NK-92 (cell line): Measurements from ENCODE around the gene FOXI1.

Source experiments
- DNase-seq: peaks from one replicate; lab custom pipeline; 2025; ENCODE audit not compliant: unreplicated experiment; lab: John Stamatoyannopoulos, UW

Gene FOXI1

DNA sequence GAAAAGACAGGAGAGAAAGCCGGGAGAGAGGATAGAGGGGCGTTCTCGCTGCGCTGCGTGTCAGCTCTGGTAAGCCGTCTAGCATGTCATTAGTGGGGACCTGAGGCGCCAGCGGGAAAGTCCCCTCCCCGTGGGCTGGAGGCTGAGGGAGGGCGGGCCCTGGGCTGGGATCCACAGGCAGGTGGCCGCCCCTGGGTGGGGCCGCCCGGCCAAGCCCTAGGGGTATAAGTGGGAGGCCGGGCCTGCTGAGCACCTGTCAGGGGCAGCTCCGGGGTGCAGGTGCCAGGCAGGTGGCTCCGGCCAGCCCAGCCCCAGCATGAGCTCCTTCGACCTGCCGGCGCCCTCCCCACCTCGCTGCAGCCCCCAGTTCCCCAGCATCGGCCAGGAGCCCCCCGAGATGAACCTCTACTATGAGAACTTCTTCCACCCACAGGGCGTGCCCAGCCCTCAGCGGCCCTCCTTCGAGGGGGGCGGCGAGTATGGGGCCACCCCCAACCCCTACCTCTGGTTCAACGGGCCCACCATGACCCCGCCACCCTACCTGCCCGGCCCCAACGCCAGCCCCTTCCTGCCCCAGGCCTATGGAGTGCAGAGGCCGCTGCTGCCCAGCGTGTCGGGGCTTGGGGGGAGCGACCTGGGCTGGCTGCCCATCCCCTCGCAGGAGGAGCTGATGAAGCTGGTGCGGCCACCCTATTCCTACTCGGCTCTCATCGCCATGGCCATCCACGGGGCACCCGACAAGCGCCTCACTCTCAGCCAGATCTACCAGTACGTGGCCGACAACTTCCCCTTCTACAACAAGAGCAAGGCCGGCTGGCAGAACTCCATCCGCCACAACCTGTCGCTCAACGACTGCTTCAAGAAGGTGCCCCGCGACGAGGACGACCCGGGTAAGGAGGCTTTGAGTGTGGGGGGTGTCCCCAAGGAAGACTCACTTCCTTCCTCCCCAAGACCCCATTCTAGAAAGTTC is at the start of gene FOXI1:
Gene FOXI1 (plus strand): TSS at position 256 of the 970 bp plus-strand sequence. CDS start 61 bp downstream, at position 317.
- no peak for DNase-seq

DNA sequence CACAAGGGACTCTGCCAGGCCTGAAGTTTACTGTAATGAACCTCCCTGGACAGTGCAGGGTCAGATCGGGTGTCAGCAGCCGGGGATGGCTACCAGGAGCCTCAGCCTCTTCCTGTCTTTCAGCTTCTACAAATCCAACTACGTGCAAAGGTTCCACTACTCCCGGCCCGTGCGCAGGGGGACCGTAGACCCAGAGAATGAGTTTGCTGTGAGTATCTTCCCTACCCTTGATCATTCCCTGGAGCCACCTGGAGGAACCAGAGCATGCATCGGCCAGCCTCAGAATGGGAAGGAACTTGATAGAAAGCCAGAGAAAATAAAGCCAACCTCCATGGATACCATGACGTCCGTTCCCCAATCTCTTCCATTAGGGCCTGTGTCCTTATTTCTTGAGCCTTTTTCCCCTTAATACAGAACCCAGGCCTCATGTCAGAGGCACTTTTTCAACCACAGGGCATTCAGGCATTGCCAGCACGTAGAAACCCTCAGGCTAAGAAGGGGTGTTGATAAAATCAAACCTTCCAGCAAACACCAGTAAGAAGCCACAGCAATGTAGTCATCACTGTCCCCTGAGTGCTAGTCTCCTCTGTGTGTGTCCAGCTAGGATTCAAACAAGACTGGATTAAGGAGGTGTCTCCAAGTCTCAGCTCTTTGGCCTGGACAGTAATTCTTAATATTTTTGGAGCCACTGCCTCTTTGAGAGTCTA is 49.0 kb upstream of the FOXI1 start:
- no peak for DNase-seq

DNA sequence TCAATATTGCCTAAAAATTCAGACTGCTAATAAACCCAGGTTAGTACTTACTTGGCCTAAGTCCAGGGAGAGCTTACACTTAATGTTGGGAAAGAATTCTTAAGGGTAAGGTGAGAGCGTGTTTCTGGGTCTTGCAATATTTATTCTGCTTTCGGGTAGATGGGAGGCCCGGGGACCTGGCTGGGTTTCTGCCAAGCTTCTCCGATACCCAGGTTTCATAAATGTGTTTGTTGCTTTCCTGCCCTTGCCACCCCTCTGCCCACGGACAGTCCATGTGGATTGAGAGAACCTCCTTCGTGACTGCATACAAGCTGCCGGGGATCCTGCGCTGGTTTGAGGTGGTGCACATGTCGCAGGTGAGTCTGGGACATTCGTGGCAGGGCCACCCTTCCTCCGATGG is 48.4 kb upstream of the FOXI1 start:
- DNase-seq, result no peak

DNA sequence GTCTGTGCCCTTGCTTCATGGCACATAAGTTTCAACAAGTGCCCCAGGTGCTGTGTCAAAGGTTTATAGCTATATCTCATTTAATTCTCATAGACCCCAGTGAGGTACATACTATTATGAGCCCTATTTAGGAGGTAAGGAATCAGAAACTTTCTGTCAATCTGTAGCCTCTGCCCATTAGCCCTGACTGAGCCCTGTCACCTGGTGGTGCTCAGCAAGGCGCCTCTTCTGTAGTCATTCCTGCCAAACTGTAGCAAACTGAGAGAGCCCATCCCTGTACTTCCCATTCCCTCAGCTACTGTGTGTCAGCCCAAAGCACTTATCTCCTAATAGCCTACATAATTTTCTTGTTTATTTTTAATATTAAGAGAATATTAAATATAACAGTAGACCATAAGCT is 46.5 kb upstream of the FOXI1 start:
- DNase-seq, result no peak

DNA sequence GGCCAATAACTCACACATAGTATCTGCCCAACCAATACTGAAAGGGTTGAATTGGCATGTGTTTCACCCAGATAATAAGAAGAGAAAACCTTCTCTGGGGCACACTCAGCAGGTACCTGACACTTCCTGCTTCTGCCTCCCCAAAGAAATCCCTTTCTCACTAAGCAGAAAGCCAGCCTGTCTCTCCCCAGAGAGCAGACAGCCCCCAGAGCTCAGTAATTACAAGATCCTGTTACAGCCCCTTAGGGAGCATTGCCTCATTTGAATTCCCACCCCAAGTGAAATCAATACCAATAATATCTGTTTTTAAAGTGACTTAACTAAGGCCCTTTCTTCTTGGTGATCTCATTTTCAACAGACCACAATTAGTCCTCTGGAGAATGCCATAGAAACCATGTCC is 38.5 kb upstream of the FOXI1 start:
- DNase-seq, result no peak

DNA sequence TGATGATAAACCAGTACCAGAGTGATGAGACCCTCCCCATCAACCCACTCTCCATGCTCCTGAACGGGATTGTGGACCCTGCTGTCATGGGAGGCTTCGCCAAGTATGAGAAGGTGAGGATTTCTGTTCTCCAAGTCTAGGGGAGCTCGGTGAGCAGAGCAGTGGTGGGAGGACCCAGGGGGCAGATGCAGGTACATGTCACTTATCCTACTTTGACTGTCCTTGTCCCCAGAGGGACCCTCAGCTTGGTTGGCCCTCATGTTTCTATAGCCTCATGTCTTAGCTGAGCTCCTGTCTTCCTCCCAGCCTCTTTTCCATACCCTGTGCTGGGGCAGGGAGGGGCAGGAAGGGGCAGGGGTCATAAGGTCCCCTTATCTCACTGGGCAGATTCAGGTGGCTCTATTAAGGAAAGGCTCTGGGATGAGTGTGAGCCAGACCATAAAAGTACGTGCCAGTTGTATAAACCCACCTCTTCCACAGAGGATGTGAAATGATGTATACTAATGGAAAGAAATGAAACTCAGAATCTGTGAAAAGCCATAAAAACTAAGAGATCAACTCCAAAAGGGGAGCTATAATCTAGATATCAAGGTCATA is 38.0 kb upstream of the FOXI1 start:
- DNase-seq, result no peak

DNA sequence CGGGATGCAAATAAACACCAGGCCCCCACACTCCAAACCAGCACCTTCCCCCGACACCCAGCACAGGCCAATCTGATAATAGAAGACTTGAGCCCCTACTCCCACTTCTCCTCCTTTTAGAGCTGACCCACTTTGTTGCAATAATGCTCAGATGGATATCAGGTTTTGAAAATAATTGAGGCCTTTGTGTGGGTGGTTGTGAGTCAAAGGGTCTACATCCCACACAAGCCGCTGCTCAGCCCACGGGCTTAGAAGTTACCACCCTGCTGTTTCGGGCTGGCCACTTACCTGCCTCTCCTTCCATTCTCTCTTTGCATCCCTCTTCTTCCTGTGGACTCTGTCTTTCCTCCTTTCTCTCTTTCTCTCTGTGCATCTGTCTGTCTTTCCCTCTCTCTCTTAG is 36.2 kb upstream of the FOXI1 start:
- no peak for DNase-seq

DNA sequence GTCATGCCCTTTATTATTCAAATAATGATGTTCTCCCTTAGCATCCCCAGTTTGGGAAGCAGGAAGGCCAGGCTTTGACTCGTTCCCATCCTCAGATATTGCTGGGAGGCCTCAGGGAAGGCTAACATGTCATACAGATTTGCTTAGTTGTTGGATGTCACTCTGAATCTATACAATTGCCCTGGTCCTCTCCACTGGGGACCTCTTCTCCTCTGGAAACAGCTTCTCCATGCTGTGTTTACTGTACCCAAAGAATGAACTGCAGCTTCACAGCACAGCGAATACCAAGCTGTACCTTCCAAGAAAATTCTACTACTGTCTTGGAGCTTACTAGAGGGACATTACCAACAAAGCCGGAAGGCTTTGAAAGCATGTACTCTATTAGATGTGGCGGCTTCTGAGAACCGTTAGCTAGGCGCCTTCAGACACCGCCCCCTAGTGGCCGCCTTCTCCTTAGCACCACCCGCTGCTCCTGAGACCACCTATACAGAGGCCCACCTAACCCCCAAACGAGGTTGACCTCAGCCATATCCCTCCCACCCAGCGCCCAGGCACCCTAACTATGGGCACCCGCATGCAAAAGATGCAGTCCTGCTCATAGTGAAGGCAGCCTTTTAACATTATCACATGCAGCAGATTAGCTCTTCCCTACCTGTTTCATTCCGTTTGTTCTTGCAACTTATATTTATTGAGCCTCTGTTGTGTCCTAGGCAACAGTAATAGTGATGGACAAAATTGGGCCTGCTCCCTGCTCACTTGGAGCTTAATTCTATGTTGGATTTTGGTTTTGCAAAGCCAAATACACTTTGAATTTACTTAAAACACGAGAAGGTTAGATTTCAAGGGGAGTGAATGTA is 34.9 kb upstream of the FOXI1 start:
- no peak for DNase-seq

DNA sequence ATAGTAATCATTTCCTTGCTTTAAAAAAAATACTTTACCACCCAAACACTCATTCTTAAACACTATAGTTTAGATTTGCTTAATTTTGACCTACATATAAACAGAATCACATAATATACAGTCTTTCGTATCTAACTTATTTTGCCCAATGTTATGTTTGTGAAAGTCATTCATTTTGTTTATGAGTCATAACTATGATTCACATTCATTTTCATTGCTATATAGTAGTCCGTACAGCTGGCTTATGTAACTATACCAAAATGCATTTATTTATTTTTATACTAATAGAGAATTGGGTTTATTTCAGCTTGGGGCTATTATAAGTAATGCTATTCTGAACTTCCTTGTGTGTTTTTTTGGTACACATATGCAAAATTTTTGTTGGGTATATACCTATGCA is 33.9 kb upstream of the FOXI1 start:
- no peak for DNase-seq

DNA sequence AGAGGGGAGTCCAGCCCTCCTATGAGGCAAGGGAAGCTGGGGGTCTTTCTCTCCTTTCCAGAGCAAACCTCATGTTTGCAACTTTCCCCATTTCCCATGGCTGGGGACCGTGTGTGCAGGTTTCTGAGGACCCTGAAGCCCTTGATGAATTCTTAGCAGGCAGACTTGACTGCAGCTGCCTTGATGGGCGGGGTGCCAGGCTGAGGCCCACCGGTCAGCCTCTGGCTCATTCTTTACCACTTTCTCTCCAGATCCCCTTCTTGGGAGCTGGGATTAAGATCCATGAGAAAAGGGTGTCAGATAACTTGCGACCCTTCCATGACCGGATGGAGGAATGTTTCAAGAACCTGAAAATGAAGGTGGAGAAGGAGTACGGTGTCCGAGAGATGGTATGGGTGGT is 30.0 kb upstream of the FOXI1 start:
- DNase-seq, result no peak

DNA sequence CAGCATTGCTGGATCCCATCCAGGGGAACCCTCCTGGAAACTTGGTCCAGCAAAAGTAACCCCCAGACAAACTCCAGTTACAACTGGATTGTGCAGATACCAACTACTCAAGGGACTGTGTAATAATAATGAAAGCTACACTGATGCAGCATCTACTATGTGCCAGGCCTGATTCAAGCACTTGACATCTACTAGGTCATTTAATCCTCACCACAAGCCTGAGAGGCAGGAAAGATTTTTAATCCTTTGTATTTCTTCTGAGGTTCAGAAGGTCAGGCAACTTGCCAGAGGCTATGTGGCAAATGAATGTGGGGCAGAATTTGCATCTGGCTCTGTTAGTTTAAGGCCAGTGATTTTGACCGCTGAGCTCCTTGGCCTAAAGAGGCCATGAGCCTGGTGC is 29.5 kb upstream of the FOXI1 start:
- no peak for DNase-seq

DNA sequence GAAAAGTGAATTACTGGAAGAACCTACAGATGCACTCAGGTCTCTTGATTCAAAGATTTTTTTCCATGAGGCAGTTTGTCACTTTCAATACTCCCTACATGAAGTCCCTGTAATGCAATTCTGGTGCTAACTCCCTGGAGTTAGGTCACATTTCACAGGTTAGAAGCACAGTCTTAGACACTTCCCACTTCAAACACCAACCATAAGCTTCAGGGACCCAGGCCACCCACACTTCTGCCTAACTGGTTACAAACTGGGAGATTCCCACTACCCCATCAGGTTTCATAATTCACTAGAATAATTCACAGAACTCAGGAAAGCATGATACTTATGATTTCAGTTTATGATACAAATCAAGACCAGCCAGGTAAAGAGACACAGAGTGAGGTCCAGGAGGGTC is 29.0 kb upstream of the FOXI1 start:
- DNase-seq, result no peak

DNA sequence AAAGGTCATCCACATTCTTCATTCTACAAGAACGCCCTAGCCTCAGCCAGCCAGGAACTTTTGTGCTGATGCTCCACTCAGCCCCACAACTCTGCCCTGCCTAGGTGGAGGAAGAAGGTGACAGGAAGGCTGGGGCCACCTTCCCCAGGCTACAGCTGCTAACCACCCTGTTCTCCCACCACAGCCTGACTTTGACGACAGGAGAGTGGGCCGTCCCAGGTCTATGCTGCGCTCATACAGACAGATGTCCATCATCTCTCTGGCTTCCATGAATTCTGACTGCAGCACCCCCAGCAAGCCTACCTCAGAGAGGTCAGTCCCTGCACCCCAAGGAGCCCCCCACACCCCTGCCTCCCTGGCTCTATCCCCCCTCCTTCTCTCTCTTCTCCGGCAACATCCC is 28.2 kb upstream of the FOXI1 start:
- no peak for DNase-seq

DNA sequence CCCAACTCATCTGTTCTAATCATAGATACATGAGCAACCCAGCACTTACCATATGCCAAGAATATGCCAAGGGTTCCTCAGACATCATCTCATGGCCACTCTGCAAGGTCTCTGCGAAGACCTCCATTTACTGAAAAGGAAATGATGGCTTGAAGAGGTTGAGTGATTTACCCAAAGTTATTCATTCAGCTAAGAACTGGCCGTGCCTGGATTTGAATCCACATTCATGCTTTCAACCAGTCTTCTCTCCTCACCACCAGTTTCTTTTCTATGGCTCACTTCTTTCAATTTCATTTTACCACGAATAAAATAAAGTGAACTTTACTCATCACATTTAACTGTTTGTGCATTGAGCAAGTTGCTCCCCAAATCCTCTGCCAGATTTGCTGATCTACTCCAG is 27.2 kb upstream of the FOXI1 start:
- DNase-seq, result no peak

DNA sequence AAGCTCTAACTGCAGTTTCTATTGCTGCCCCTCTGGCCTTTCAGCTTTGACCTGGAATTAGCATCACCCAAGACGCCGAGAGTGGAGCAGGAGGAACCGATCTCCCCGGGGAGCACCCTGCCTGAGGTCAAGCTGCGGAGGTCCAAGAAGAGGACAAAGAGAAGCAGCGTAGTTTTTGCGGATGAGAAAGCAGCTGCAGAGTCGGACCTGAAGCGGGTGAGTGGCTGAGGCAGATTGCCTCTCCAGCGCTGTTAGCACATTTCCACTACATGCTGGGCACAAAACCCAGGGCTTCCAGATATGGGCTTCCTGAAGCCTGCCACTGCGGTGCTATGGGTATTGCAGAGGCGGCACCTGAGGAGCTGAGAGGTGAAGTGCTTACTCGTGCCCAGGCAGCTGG is 26.8 kb upstream of the FOXI1 start:
- no peak for DNase-seq

DNA sequence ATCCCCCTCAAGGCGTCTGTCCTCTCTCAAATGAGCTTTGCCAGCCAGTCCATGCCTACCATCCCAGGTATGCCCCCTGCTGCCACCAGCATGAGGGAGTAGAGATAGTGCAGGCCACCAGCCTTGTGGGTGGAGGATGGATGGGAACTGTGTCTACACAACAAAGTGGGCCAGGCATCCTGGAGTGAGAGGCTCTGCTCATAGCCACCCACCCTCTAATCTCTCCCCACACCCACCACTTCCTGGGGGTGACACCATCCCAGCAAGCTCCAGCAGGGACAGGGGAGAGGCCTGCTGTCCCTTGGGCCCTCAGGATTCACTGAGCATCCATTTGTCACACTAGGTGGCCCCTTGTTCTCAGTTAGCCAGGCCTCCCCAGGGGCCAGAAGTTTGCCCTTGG is 25.5 kb upstream of the FOXI1 start:
- DNase-seq, result no peak

DNA sequence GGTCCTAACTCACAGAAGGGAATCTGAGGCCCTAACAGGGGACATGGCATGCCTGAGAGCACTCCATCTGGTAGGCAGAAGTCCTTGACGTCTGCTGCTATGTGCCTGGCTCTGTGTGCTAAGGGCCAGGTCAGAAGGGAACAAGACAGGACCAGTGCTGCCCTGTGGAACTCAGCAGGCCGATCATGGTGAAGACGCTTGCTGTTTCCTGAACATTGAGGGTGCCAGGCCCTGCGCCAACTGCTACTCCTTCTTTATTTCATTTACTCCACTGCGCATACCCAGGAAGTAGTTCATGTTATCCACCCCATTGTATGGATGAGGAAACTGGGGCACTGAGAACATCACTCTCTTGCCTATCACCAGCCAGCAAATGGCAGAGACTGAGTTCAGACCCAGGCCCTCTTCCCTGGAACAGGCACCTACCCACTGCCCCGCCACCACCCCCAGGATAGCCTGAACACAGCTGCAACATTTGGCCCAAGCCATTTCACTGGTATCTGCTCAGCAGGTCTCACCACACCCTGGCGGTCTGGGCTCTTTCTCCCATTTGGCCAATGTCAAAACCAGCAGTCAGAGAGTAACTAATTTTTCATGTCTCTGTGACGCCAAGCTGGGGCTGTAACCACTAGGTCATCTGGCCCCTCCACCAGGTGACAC is 24.8 kb upstream of the FOXI1 start:
- no peak for DNase-seq

DNA sequence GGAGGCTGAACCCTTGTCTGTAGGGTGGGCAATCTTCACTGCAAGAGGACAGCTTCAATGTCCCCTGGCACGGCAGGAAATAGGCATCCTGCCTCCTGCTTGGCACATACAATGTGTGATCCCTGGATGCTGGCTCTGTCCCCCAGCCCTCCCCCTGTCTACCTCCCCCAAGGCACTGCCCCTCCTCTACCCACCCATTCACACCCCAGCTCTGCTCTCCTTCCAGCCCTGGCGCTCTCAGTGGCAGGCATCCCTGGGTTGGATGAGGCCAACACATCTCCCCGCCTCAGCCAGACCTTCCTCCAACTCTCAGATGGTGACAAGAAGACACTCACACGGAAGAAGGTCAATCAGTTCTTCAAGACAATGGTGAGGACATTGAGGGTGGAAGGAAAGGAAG is 24.1 kb upstream of the FOXI1 start:
- no peak for DNase-seq

DNA sequence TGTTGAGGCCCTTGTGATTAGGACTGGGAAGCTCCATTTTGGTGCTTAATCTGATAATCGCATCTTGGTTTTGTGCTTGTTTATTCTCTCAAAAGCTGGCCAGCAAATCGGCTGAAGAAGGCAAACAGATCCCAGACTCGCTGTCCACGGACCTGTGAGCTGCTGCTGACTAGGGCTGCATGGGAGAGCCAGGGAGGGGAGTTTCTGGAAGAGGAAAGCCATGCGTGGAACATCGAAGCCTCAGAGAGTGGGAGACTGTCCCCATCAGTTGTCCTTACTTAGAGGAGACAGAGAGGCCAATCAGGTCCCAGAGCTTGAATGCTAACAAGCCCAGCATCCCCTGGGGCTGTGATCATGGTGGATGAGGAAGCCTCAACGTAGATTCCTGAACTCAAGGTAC is 23.0 kb upstream of the FOXI1 start:
- DNase-seq, result no peak

DNA sequence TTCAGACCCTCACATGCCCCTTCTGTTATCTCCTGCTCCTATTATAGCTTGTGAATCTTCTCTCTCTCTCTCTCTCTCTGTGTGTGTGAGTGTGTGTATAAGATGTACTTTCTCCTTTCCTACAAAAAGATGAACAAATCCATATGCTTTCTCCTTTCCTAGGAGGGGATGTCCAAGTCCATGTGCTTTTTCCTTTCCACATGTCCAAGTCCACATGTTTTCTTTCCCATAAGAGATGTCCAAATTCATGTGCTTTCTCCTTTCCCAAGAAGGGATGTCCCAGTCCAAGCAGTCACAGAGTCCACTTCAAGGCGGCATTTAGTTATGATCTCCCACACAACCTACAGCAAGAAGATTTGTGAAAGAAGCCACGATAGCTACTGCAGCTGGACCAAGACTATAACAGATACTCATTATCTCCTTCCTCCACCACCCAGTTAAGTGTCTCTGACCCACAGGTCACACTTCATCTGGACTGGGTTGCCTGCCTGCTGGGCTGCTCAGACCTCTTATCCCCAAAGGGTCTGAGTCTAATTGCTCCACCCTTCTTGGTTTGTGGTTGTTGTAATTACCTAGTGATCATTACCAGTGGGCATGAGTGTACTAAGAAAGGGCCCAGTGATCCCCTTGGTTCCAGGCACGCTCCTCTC is 18.4 kb upstream of the FOXI1 start:
- no peak for DNase-seq
